GM12891 (cell line): ENCODE measurements around the gene CD96.

Experiments used
- PAX5 ChIP-seq: IDR thresholded peaks from 2 replicates; pipeline ENCODE4 v1.6.1; 2011; ENCODE audit warnings: low read length, moderate library complexity, mild to moderate bottlenecking; ENCODE audit not compliant: insufficient read depth, severe bottlenecking
- POLR2A ChIP-seq: IDR thresholded peaks from 2 replicates; pipeline ENCODE4 v1.6.1; 2011; ENCODE audit warnings: low read depth, low read length, control low read depth
- POLR2AphosphoS5 ChIP-seq: IDR thresholded peaks from 2 replicates; pipeline ENCODE4 v1.6.1; 2011; ENCODE audit warnings: low read depth, low read length, control low read depth
- POU2F2 ChIP-seq: IDR thresholded peaks from 2 replicates; pipeline ENCODE4 v1.6.1; 2011; ENCODE audit warnings: low read depth, mild to moderate bottlenecking, control low read depth, low read length, moderate library complexity
- SPI1 ChIP-seq: IDR thresholded peaks from 2 replicates; pipeline ENCODE4 v1.6.1; 2011; ENCODE audit warnings: low read depth, low read length, control low read depth
- TAF1 ChIP-seq: IDR thresholded peaks from 2 replicates; pipeline ENCODE4 v1.6.1; 2011; ENCODE audit warnings: low read depth, low read length, control low read depth

GRCh38 chr3:111521891-111522290 is 20.1 kb upstream of the CD96 start:
- TF ChIP-seq POLR2A (no peak), POLR2AphosphoS5 (no peak), TAF1 (no peak), POU2F2 (no peak), PAX5 (no peak), SPI1 (no peak)
